Measurements from ENCODE around the gene FNDC3B. TPM values are rescaled to one million over a fixed set of nuclear protein-coding genes. Genes with fewer than 3 reads are reported as not detected.

FNDC3B gene
- total RNA-seq, 1 donor from 2014 or later = 29.5 TPM

GRCh38 chr3:172056416-172056815, 17.0 kb downstream of the FNDC3B start:
- no peaks in the 10 kb centered on the region for H3F3A ChIP-seq (ENCODE audit: low read depth)
- no peak overlapping the region for H2AFZ ChIP-seq (replicated peaks)
- DNase-seq (ENCODE audit: low spot score) = no peak
- peaks cover 64% of the 10 kb centered on the region for H4K20me1 ChIP-seq (ENCODE audit: low read depth)
- H3K4me2 ChIP-seq = no peak overlapping the region
- no peak overlapping the region for H3K27ac Mint-ChIP-seq
- H3K36me3 Mint-ChIP-seq = peaks cover 30% of the 10 kb centered on the region
- H3K4me3 Mint-ChIP-seq = no peak overlapping the region
- H3K4me3 ChIP-seq = no peak overlapping the region
- H3K79me2 ChIP-seq (ENCODE audit: low read depth) = peaks cover 95% of the 10 kb centered on the region
- H3K27ac ChIP-seq = no peak overlapping the region
- H3K27me3 ChIP-seq = no peaks in the 10 kb centered on the region
- H3K4me1 Mint-ChIP-seq = peaks cover 41% of the 10 kb centered on the region
- no peaks in the 10 kb centered on the region for H3K9me3 ChIP-seq (ENCODE audit: low read depth)
- peaks cover under 1% of the 10 kb centered on the region for H3K9me3 Mint-ChIP-seq
- H3K9ac ChIP-seq = no peak overlapping the region
- TF ChIP-seq EZH2phosphoT487 (IDR thresholded peaks at IDR 0.05) = no peak
- no peak for TF ChIP-seq CTCF (IDR thresholded peaks at IDR 0.05)
- TF ChIP-seq EZH2 (IDR thresholded peaks at IDR 0.05) = no peak
- peaks cover 32% of the 10 kb centered on the region for H3K4me1 ChIP-seq
- H3K36me3 ChIP-seq = no peaks in the 10 kb centered on the region
- H3K27me3 Mint-ChIP-seq (ENCODE audit: insufficient read depth, low read depth) = no peaks in the 10 kb centered on the region

- peaks cover 61% of the 10 kb centered on the region for H4K20me1 ChIP-seq (ENCODE audit: low read depth)
- no peak overlapping the region for H3K4me3 Mint-ChIP-seq
- no peak overlapping the region for H3K4me2 ChIP-seq
- H3K27ac ChIP-seq = no peak overlapping the region
- no peak overlapping the region for H2AFZ ChIP-seq (replicated peaks)
- H3K9me3 Mint-ChIP-seq = peaks cover 3% of the 10 kb centered on the region
- peaks cover 41% of the 10 kb centered on the region for H3K4me1 Mint-ChIP-seq
- TF ChIP-seq EZH2 (IDR thresholded peaks at IDR 0.05) (no peak), EZH2phosphoT487 (IDR thresholded peaks at IDR 0.05) (no peak), CTCF (IDR thresholded peaks at IDR 0.05) (no peak)
- no peaks in the 10 kb centered on the region for H3K27me3 Mint-ChIP-seq (ENCODE audit: insufficient read depth, low read depth)
- no peak overlapping the region for H3K27ac Mint-ChIP-seq
- peak; percentile 29 for DNase-seq (ENCODE audit: low spot score)
- H3K4me3 ChIP-seq = no peak overlapping the region
- peaks cover 32% of the 10 kb centered on the region for H3K4me1 ChIP-seq
- H3K9me3 ChIP-seq (ENCODE audit: low read depth) = no peaks in the 10 kb centered on the region
- H3F3A ChIP-seq (ENCODE audit: low read depth) = no peaks in the 10 kb centered on the region
- peaks cover 29% of the 10 kb centered on the region for H3K36me3 Mint-ChIP-seq
- no peak overlapping the region for H3K9ac ChIP-seq
- H3K27me3 ChIP-seq = no peaks in the 10 kb centered on the region
- peaks cover 95% of the 10 kb centered on the region for H3K79me2 ChIP-seq (ENCODE audit: low read depth)
- no peaks in the 10 kb centered on the region for H3K36me3 ChIP-seq
Observed at GRCh38 chr3:172057059-172057458, 17.7 kb downstream of the FNDC3B start.

- H3K9me3 ChIP-seq (ENCODE audit: low read depth) = no peaks in the 10 kb centered on the region
- no peak for DNase-seq (ENCODE audit: low spot score)
- H3K4me1 ChIP-seq = peaks cover 28% of the 10 kb centered on the region
- no peaks in the 10 kb centered on the region for H3F3A ChIP-seq (ENCODE audit: low read depth)
- H3K27me3 Mint-ChIP-seq (ENCODE audit: insufficient read depth, low read depth) = no peaks in the 10 kb centered on the region
- no peak for TF ChIP-seq EZH2 (IDR thresholded peaks at IDR 0.05)
- no peak for TF ChIP-seq EZH2phosphoT487 (IDR thresholded peaks at IDR 0.05)
- no peak for TF ChIP-seq CTCF (IDR thresholded peaks at IDR 0.05)
- no peaks in the 10 kb centered on the region for H3K27me3 ChIP-seq
- peaks cover 57% of the 10 kb centered on the region for H4K20me1 ChIP-seq (ENCODE audit: low read depth)
- H3K4me2 ChIP-seq = no peak overlapping the region
- no peaks in the 10 kb centered on the region for H3K36me3 ChIP-seq
- H3K4me3 ChIP-seq = no peak overlapping the region
- H3K27ac ChIP-seq = no peak overlapping the region
- H3K9ac ChIP-seq = no peak overlapping the region
- no peak overlapping the region for H2AFZ ChIP-seq (replicated peaks)
- peaks cover 41% of the 10 kb centered on the region for H3K4me1 Mint-ChIP-seq
- H3K4me3 Mint-ChIP-seq = no peak overlapping the region
- peaks cover 96% of the 10 kb centered on the region for H3K79me2 ChIP-seq (ENCODE audit: low read depth)
- peaks cover 6% of the 10 kb centered on the region for H3K9me3 Mint-ChIP-seq
- peaks cover 25% of the 10 kb centered on the region for H3K36me3 Mint-ChIP-seq
- H3K27ac Mint-ChIP-seq = no peak overlapping the region
Observed at GRCh38 chr3:172057624-172058327, 18.4 kb downstream of the FNDC3B start.

Data from neural progenitor cell (in vitro differentiated cells).